ENCODE measurements around the gene CHRNA3.

Gene CHRNA3

GRCh38 chr15:78620527-78621421 is at the start of gene CHRNA3:
Gene CHRNA3, minus strand, starts transcription at chr15:78620996. Its CDS starts 202 bp downstream, at chr15:78620794.
- DNase-seq = no peak

- DNase-seq = no peak
These were observed 48.2 kb upstream of the CHRNA3 start for GRCh38 chr15:78668987-78669386.

- DNase-seq = no peak
These were observed 46.9 kb upstream of the CHRNA3 start for GRCh38 chr15:78667578-78668236.

- DNase-seq = no peak
These were observed 45.2 kb upstream of the CHRNA3 start for GRCh38 chr15:78666010-78666409.

- DNase-seq = no peak
These were observed 42.9 kb upstream of the CHRNA3 start for GRCh38 chr15:78663703-78664102.

- DNase-seq = no peak
These were observed 41.2 kb upstream of the CHRNA3 start for GRCh38 chr15:78662028-78662427.

GRCh38 chr15:78661001-78661400 is 40.2 kb upstream of the CHRNA3 start:
- no peak for DNase-seq

- DNase-seq = no peak
These were observed 39.8 kb upstream of the CHRNA3 start for GRCh38 chr15:78660584-78660983.

GRCh38 chr15:78658823-78659222 is 38.0 kb upstream of the CHRNA3 start:
- no peak for DNase-seq

GRCh38 chr15:78654272-78654671 is 33.5 kb upstream of the CHRNA3 start:
- no peak for DNase-seq

- DNase-seq = no peak
These were observed 31.3 kb upstream of the CHRNA3 start for GRCh38 chr15:78651930-78652615.

GRCh38 chr15:78651007-78651406 is 30.2 kb upstream of the CHRNA3 start:
- DNase-seq = no peak

GRCh38 chr15:78650022-78650421 is 29.2 kb upstream of the CHRNA3 start:
- no peak for DNase-seq

GRCh38 chr15:78645009-78645408 is 24.2 kb upstream of the CHRNA3 start:
- no peak for DNase-seq

GRCh38 chr15:78642331-78642730 is 21.5 kb upstream of the CHRNA3 start:
- no peak for DNase-seq

- DNase-seq = no peak
These were observed 21.0 kb upstream of the CHRNA3 start for GRCh38 chr15:78641749-78642275.

GRCh38 chr15:78641102-78641748 is 20.4 kb upstream of the CHRNA3 start, which contains the start of gene CHRNB4:
Gene CHRNB4, minus strand, starts transcription at chr15:78641210. Its CDS starts 77 bp downstream, at chr15:78641133.
- peak; percentile 20 for DNase-seq

GRCh38 chr15:78640527-78641101 is 19.8 kb upstream of the CHRNA3 start:
- DNase-seq = no peak

- DNase-seq = peak; percentile 59
These were observed 18.0 kb upstream of the CHRNA3 start for GRCh38 chr15:78638658-78639314.

- no peak for DNase-seq
These were observed 17.1 kb upstream of the CHRNA3 start for GRCh38 chr15:78637776-78638435.

GRCh38 chr15:78636378-78636859 is 15.6 kb upstream of the CHRNA3 start:
- no peak for DNase-seq
